ENCODE measurements around the gene IL1RAP. TPM values are rescaled to one million over a fixed set of nuclear protein-coding genes. Genes with fewer than 3 reads are reported as not detected.

Gene IL1RAP
- polyA plus RNA-seq, 3 donors: 8.0 to 12.6 (median 11.8) TPM

DNA sequence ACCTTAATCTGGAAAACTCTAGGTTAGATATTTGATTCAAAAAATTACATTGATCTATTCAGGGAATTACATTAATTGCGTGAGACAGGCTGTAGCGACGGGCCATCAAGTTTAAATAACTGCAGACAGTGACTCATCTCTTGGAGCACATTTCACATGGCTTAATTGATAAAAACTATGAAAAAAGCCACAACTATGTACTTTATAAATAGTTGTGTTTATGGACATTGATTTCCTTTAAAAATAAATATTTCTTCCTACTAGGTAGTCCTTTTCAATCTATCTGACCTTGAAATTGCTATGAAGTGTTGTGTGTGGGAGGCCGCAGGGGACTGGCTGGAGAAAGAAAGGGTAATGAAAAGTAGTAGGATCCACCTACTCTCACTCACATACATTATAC lies 157.8 kb downstream of the IL1RAP start:
- H3K36me3 ChIP-seq (replicated peaks in 1 of 2; ENCODE audit: control insufficient read depth in 1 of 2, insufficient read depth in 2 of 2, low read length in 2 of 2): no peaks in the 10 kb centered on the region
- H3K27ac Mint-ChIP-seq: peak overlapping the region in 1 of 7 donors; percentile 31
- whole genome bisulfite sequencing (ENCODE audit: insufficient coverage): no CpG with 5 or more reads among the region's 4 CpGs
- H3K4me1 ChIP-seq (ENCODE audit: control insufficient read depth in 1 of 2, insufficient read depth in 2 of 2, low read length in 2 of 2): no peaks in the 10 kb centered on the region
- intact Hi-C loops (cut with micrococcal nuclease): no loop called here
- no peak overlapping the region for H3K9ac ChIP-seq (ENCODE audit: insufficient read depth, low read length, poor library complexity, severe bottlenecking)
- no peaks in the 10 kb centered on the region for H3K27me3 ChIP-seq (ENCODE audit: control insufficient read depth in 2 of 2, insufficient read depth in 2 of 2, low read length in 2 of 2)
- H3K27me3 Mint-ChIP-seq (ENCODE audit: low read depth in 3 of 3): no peaks in the 10 kb centered on the region
- H3K4me1 Mint-ChIP-seq: peaks cover 3% of the 10 kb centered on the region
- H3K4me3 Mint-ChIP-seq: no peak overlapping the region
- H4K20me1 ChIP-seq (ENCODE audit: insufficient read depth, low read length): no peaks in the 10 kb centered on the region
- TF ChIP-seq CTCF (IDR thresholded peaks at IDR 0.05): no peak
- no peaks in the 10 kb centered on the region for H3K79me2 ChIP-seq (ENCODE audit: insufficient read depth, low read length)
- no peaks in the 10 kb centered on the region for H3K9me3 Mint-ChIP-seq
- H3K9me3 ChIP-seq (replicated peaks in 1 of 2; ENCODE audit: control insufficient read depth in 1 of 2, insufficient read depth in 1 of 2, low read length in 2 of 2): no peaks in the 10 kb centered on the region
- DNase-seq: no peak
- H3K4me3 ChIP-seq (replicated peaks in 1 of 3; ENCODE audit: low read depth in 2 of 3, low read length in 3 of 3): no peak overlapping the region
- H2AFZ ChIP-seq (ENCODE audit: insufficient read depth, low read depth, low read length, poor library complexity, severe bottlenecking): no peak overlapping the region
- H3K4me2 ChIP-seq (replicated peaks; ENCODE audit: extremely low read depth, low read length, poor library complexity, severe bottlenecking): no peak overlapping the region
- no peak overlapping the region for H3K27ac ChIP-seq (ENCODE audit: low read depth in 1 of 2, low read length in 2 of 2)
- no peaks in the 10 kb centered on the region for H3K36me3 Mint-ChIP-seq

- Mint-ChIP-seq H3K9me3 (peaks cover 0 to 6% (median 5%) of the 10 kb centered on the region in 7 donors), H3K27me3 (ENCODE audit: low read depth in 3 of 3) (no peaks in the 10 kb centered on the region), H3K27ac (no peak overlapping the region), H3K4me1 (peaks cover 3% of the 10 kb centered on the region), H3K4me3 (no peak overlapping the region), H3K36me3 (no peaks in the 10 kb centered on the region)
- no peak overlapping the region for H3K4me3 ChIP-seq (replicated peaks in 1 of 3; ENCODE audit: low read depth in 2 of 3, low read length in 3 of 3)
- H3K9me3 ChIP-seq (replicated peaks in 1 of 2; ENCODE audit: control insufficient read depth in 1 of 2, insufficient read depth in 1 of 2, low read length in 2 of 2): peaks cover 5 to 6% of the 10 kb centered on the region in 2 donors
- H3K79me2 ChIP-seq (ENCODE audit: insufficient read depth, low read length): no peaks in the 10 kb centered on the region
- no peak overlapping the region for H2AFZ ChIP-seq (ENCODE audit: insufficient read depth, low read depth, low read length, poor library complexity, severe bottlenecking)
- no peaks in the 10 kb centered on the region for H4K20me1 ChIP-seq (ENCODE audit: insufficient read depth, low read length)
- no peak overlapping the region for H3K4me2 ChIP-seq (replicated peaks; ENCODE audit: extremely low read depth, low read length, poor library complexity, severe bottlenecking)
- no peaks in the 10 kb centered on the region for H3K4me1 ChIP-seq (ENCODE audit: control insufficient read depth in 1 of 2, insufficient read depth in 2 of 2, low read length in 2 of 2)
- no peak for TF ChIP-seq CTCF (IDR thresholded peaks at IDR 0.05)
- no peak overlapping the region for H3K27ac ChIP-seq (ENCODE audit: low read depth in 1 of 2, low read length in 2 of 2)
- DNase-seq: no peak
- H3K27me3 ChIP-seq (ENCODE audit: control insufficient read depth in 2 of 2, insufficient read depth in 2 of 2, low read length in 2 of 2): no peaks in the 10 kb centered on the region
- H3K9ac ChIP-seq (ENCODE audit: insufficient read depth, low read length, poor library complexity, severe bottlenecking): no peak overlapping the region
- no peaks in the 10 kb centered on the region for H3K36me3 ChIP-seq (replicated peaks in 1 of 2; ENCODE audit: control insufficient read depth in 1 of 2, insufficient read depth in 2 of 2, low read length in 2 of 2)
- no CpG with 5 or more reads among the region's 3 CpGs for WGBS (ENCODE audit: insufficient coverage)
- intact Hi-C loops (cut with micrococcal nuclease): no loop called here
Measured at GRCh38 chr3:190673148-190673547, 159.3 kb downstream of the IL1RAP start.

All from CD14-positive monocyte (primary cell).